Parathyroid adenoma (tissue), 2 donors: Measurements from ENCODE around the gene FAM83B.
"Not testable (repeated sequence)": the region's sequence is repeated elsewhere in the genome, so short reads cannot be mapped to it uniquely, and the experiment has no call there.

ENCODE experiments used
- H2AFZ ChIP-seq: fragments of 300-600 bp; sonication (generic); one replicate; pipeline ENCODE4 v1.7.0; 2017; ENCODE audit warnings: antibody characterized with exemption, mild to moderate bottlenecking
- H3K27ac ChIP-seq: fragments of 300-600 bp; sonication (generic); one replicate; pipeline ENCODE4 v1.7.0; 2017
- H3K27me3 ChIP-seq: fragments of 300-600 bp; sonication (generic); one replicate; pipeline ENCODE4 v1.7.0; 2017; ENCODE audit warnings: low read length; ENCODE audit not compliant: control insufficient read depth, insufficient read depth
- H3K36me3 ChIP-seq: fragments of 300-600 bp; sonication (generic); one replicate; pipeline ENCODE4 v1.7.0; 2017; ENCODE audit warnings: low read length; ENCODE audit not compliant: control insufficient read depth, insufficient read depth
- H3K4me1 ChIP-seq: fragments of 300-600 bp; sonication (generic); one replicate; pipeline ENCODE4 v1.7.0; 2017; ENCODE audit warnings: control low read depth
- H3K4me2 ChIP-seq: fragments of 300-600 bp; sonication (generic); one replicate; pipeline ENCODE4 v1.7.0; 2017; ENCODE audit warnings: low read length
- H3K4me3 ChIP-seq: fragments of 300-600 bp; sonication (generic); one replicate; pipeline ENCODE4 v1.7.0; 2017; ENCODE audit warnings: low read depth, low read length
- H3K79me2 ChIP-seq: fragments of 300-600 bp; sonication (generic); one replicate; pipeline ENCODE4 v1.7.0; 2017; ENCODE audit warnings: control low read depth
- H3K9ac ChIP-seq: fragments of 300-600 bp; sonication (generic); one replicate; pipeline ENCODE4 v1.7.0; 2017; ENCODE audit warnings: mild to moderate bottlenecking
- H3K9me3 ChIP-seq: fragments of 300-600 bp; sonication (generic); one replicate; pipeline ENCODE4 v1.7.0; 2017; ENCODE audit warnings: low read length; ENCODE audit not compliant: control insufficient read depth
- TF ChIP-seq, protein P1 (sequence below): fragments of 300-600 bp; sonication (generic); IDR thresholded peaks from one replicate; pipeline ENCODE4 v1.7.0; 2017; ENCODE audit warnings: antibody characterized with exemption, mild to moderate bottlenecking
- donor health status: primary hyperparathyroidism.

The FAM83B gene

DNA sequence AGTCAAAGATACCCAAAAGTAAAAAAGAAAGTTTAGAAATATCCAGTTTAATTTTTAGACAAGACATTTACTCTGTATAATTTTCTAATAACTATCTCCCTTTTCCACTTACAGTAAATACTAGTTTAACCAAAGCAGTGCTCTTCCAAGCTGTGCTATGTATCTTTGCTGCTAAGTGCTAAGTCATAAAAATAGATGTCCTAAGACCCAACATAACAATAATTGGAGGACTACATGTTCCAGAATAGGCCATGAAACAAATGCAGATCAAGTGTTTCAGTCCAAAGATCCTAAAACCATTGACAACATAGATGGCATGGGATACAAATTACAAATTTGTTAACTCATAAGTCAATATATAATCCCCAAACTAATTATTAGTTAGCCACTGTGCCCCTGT is 111.1 kb downstream of the FAM83B start:
- no peaks in the 10 kb centered on the region for H3K9me3 ChIP-seq
- no peak overlapping the region for H3K4me3 ChIP-seq
- no peaks in the 10 kb centered on the region for H3K36me3 ChIP-seq
- H2AFZ ChIP-seq, result no peak overlapping the region
- no peaks in the 10 kb centered on the region for H3K27me3 ChIP-seq
- H3K79me2 ChIP-seq, result no peaks in the 10 kb centered on the region
- H3K9ac ChIP-seq, result no peak overlapping the region
- TF ChIP-seq, protein P1, sequence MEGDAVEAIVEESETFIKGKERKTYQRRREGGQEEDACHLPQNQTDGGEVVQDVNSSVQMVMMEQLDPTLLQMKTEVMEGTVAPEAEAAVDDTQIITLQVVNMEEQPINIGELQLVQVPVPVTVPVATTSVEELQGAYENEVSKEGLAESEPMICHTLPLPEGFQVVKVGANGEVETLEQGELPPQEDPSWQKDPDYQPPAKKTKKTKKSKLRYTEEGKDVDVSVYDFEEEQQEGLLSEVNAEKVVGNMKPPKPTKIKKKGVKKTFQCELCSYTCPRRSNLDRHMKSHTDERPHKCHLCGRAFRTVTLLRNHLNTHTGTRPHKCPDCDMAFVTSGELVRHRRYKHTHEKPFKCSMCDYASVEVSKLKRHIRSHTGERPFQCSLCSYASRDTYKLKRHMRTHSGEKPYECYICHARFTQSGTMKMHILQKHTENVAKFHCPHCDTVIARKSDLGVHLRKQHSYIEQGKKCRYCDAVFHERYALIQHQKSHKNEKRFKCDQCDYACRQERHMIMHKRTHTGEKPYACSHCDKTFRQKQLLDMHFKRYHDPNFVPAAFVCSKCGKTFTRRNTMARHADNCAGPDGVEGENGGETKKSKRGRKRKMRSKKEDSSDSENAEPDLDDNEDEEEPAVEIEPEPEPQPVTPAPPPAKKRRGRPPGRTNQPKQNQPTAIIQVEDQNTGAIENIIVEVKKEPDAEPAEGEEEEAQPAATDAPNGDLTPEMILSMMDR, result no peak
- H3K27ac ChIP-seq, result no peak overlapping the region
- H3K4me2 ChIP-seq, result no peak overlapping the region
- H3K4me1 ChIP-seq, result no peaks in the 10 kb centered on the region

DNA sequence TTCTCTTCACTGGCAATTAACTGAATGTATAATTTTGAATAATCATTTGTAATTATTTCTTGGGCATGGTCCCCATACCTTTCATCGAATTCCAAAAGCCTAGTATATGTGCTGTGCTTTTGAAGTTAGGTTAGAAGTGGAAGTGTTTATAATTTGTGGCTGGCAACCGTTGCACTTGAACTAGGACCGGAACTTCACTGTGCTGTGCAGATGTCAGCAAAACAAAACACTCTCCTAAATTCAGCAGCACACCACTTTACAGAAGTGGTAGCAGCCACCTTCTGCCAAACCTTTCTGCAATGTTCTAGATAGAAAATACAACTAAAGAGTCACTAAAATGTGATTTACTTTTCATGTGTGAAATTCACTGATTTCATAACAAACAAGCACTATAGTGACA is 111.9 kb downstream of the FAM83B start:
- Histone ChIP-seq H3K9me3 (no peaks in the 10 kb centered on the region), H3K36me3 (no peaks in the 10 kb centered on the region), H2AFZ (no peak overlapping the region), H3K4me3 (no peak overlapping the region), H3K9ac (no peak overlapping the region), H3K79me2 (no peaks in the 10 kb centered on the region), H3K27me3 (no peaks in the 10 kb centered on the region), H3K4me2 (no peak overlapping the region), H3K4me1 (no peaks in the 10 kb centered on the region), H3K27ac (no peak overlapping the region)
- TF ChIP-seq, protein P1, result no peak

DNA sequence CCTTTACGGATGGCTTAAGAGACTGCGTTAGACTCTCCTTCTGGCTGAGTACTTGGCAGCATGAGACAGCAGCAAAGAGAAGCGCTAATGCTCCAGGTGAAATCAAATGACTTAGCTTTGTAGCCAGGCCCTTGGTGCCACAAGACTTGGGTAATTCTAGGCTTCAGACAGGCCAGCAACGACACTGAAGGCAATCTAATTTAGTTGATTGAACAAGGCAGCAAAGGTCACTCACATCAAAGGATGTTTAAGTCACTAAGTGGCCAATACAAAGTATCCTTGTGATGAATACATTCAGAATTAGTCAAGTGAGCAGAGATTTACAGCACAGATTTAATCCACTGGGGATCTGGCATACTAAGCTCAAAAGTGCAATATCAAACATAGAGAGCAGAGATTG is 113.2 kb downstream of the FAM83B start:
- Histone ChIP-seq H3K79me2 (no peaks in the 10 kb centered on the region), H3K36me3 (no peaks in the 10 kb centered on the region), H3K4me1 (no peaks in the 10 kb centered on the region), H3K27ac (no peak overlapping the region), H3K27me3 (no peaks in the 10 kb centered on the region), H2AFZ (no peak overlapping the region), H3K4me2 (no peak overlapping the region), H3K9me3 (no peaks in the 10 kb centered on the region), H3K9ac (no peak overlapping the region), H3K4me3 (no peak overlapping the region)
- TF ChIP-seq, protein P1, result no peak

DNA sequence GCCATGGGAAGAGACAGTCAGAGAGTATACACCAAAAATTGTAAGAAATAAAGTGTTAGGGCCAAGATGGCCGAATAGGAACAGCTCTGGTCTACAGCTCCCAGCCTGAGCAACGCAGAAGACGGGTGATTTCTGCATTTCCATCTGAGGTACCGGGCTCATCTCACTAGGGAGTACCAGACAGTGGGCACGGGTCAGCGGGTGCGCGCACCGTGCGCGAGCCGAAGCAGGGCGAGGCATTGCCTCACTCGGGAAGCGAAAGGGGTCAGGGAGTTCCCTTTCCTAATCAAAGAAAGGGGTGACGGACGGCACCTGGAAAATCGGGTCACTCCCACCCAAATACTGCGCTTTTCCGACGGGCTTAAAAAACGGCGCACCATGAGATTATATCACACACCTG is 114.8 kb downstream of the FAM83B start:
- H3K27ac ChIP-seq, H3K27me3 ChIP-seq, H3K9ac ChIP-seq, H3K9me3 ChIP-seq, H2AFZ ChIP-seq, H3K79me2 ChIP-seq, H3K36me3 ChIP-seq, H3K4me2 ChIP-seq, H3K4me1 ChIP-seq, H3K4me3 ChIP-seq: not testable (repeated sequence)

DNA sequence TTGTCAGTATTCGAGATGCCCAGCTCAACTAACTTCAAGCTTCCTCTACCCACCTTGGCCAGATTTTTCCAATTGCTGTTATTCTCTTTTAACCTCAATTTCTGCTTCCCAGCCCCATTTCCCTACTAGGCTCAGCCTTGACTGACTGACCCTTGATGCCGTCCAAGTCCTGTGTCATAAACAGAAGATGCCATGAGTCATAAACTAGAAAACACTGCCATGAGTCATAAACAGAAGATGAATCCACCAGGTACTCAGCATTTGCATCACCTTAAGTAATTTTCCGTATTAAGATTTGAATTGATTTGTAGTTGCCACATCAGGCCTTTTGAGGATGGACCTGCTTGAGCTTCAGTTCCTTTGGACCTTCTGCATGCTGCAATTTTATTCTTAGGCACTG is 123.8 kb downstream of the FAM83B start:
- Histone ChIP-seq H3K4me3 (no peak overlapping the region), H3K79me2 (no peaks in the 10 kb centered on the region), H2AFZ (no peak overlapping the region), H3K4me2 (no peak overlapping the region), H3K9me3 (no peaks in the 10 kb centered on the region), H3K9ac (no peak overlapping the region), H3K27ac (no peak overlapping the region), H3K36me3 (no peaks in the 10 kb centered on the region), H3K27me3 (no peaks in the 10 kb centered on the region), H3K4me1 (no peaks in the 10 kb centered on the region)
- TF ChIP-seq, protein P1, result no peak
